Measurements from ENCODE around the gene HIPK1. TPM values are rescaled to one million over a fixed set of nuclear protein-coding genes. Genes with fewer than 3 reads are reported as not detected.

Gene HIPK1
- total RNA-seq, 1 experiment from 2014 or later = 41.5 TPM

DNA sequence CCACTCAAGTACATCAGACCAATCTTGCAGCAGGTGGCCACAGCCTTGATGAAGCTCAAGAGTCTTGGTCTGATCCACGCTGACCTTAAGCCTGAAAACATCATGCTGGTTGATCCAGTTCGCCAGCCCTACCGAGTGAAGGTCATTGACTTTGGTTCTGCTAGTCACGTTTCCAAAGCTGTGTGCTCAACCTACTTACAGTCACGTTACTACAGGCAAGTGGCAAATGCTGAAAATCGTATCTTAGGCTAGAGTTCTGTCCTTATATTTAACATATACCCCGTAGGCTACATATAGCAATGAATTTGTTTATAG is 12.1 kb downstream of the HIPK1 start:
- in situ Hi-C loops (cut with HindIII; ENCODE audit: low pct_unique_long_range_greater_than_20kb, low sequenced_read_pairs) (no loop called here), intact Hi-C loops (cut with micrococcal nuclease; ENCODE audit: unreplicated experiment) (no loop called here)
- DNase-seq (ENCODE audit: low read depth, low spot score) (no peak), ATAC-seq (no peak)
- CTCF ChIA-PET = no interaction called here
- H3K4me3 ChIP-seq (ENCODE audit: low read depth in 2 of 2, low read length in 2 of 2) = no peak overlapping the region
- TF ChIP-seq, protein P1, sequence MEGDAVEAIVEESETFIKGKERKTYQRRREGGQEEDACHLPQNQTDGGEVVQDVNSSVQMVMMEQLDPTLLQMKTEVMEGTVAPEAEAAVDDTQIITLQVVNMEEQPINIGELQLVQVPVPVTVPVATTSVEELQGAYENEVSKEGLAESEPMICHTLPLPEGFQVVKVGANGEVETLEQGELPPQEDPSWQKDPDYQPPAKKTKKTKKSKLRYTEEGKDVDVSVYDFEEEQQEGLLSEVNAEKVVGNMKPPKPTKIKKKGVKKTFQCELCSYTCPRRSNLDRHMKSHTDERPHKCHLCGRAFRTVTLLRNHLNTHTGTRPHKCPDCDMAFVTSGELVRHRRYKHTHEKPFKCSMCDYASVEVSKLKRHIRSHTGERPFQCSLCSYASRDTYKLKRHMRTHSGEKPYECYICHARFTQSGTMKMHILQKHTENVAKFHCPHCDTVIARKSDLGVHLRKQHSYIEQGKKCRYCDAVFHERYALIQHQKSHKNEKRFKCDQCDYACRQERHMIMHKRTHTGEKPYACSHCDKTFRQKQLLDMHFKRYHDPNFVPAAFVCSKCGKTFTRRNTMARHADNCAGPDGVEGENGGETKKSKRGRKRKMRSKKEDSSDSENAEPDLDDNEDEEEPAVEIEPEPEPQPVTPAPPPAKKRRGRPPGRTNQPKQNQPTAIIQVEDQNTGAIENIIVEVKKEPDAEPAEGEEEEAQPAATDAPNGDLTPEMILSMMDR (IDR thresholded peaks at IDR 0.05) = no peak
- TF ChIP-seq POLR2AphosphoS5 (IDR thresholded peaks at IDR 0.05; ENCODE audit: low read depth, low read length) = no peak
- TF ChIP-seq, protein P2, sequence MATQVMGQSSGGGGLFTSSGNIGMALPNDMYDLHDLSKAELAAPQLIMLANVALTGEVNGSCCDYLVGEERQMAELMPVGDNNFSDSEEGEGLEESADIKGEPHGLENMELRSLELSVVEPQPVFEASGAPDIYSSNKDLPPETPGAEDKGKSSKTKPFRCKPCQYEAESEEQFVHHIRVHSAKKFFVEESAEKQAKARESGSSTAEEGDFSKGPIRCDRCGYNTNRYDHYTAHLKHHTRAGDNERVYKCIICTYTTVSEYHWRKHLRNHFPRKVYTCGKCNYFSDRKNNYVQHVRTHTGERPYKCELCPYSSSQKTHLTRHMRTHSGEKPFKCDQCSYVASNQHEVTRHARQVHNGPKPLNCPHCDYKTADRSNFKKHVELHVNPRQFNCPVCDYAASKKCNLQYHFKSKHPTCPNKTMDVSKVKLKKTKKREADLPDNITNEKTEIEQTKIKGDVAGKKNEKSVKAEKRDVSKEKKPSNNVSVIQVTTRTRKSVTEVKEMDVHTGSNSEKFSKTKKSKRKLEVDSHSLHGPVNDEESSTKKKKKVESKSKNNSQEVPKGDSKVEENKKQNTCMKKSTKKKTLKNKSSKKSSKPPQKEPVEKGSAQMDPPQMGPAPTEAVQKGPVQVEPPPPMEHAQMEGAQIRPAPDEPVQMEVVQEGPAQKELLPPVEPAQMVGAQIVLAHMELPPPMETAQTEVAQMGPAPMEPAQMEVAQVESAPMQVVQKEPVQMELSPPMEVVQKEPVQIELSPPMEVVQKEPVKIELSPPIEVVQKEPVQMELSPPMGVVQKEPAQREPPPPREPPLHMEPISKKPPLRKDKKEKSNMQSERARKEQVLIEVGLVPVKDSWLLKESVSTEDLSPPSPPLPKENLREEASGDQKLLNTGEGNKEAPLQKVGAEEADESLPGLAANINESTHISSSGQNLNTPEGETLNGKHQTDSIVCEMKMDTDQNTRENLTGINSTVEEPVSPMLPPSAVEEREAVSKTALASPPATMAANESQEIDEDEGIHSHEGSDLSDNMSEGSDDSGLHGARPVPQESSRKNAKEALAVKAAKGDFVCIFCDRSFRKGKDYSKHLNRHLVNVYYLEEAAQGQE (IDR thresholded peaks at IDR 0.05; ENCODE audit: insufficient read depth in 1 of 2, low read depth in 2 of 2, low read length in 1 of 2) = no peak
- TF ChIP-seq SIN3A (IDR thresholded peaks at IDR 0.05; ENCODE audit: borderline replicate concordance, insufficient read depth, low read depth, low read length) = no peak
- no peak for TF ChIP-seq TCF7L2 (IDR thresholded peaks at IDR 0.05; ENCODE audit: low read depth, low read length)
- no TSS peak for BruUV-seq (replicated peaks)
- H3K9me3 ChIP-seq (ENCODE audit: control insufficient read depth, insufficient read depth, low read depth, low read length) = no peaks in the 10 kb centered on the region
- H3K4me1 ChIP-seq (ENCODE audit: control insufficient read depth, insufficient read depth, low read length) = no peaks in the 10 kb centered on the region
- H3K27ac ChIP-seq (ENCODE audit: low read length) = no peak overlapping the region
- POLR2A ChIA-PET = no interaction called here
- H3K27me3 ChIP-seq (ENCODE audit: control insufficient read depth, insufficient read depth, low read length) = no peaks in the 10 kb centered on the region
- H3K36me3 ChIP-seq (ENCODE audit: control insufficient read depth, insufficient read depth, low read length) = no peaks in the 10 kb centered on the region; the same call in 1 of the 2 replicates

DNA sequence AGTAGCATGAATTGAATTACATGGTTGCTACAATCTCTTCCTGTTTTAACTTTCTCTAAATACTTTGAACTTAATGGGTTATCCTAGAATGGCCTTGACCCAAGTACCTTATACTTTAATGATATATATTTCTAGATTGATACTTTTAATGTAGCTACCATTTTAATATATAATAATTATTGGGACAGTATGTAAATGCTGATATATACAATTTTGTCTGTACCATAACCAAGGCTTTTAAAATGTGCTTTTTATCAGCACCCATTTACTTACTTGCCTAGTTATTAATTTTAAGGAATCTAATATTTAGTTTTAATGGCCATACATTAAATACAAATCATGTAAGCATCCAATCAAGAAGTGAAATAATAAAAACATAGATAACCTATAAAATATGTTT is 13.4 kb downstream of the HIPK1 start:
- Histone ChIP-seq H3K27ac (ENCODE audit: low read length) (no peak overlapping the region), H3K27me3 (ENCODE audit: control insufficient read depth, insufficient read depth, low read length) (no peaks in the 10 kb centered on the region), H3K36me3 (ENCODE audit: control insufficient read depth, insufficient read depth, low read length) (no peaks in the 10 kb centered on the region; the same call in 1 of the 2 replicates), H3K4me1 (ENCODE audit: control insufficient read depth, insufficient read depth, low read length) (no peaks in the 10 kb centered on the region), H3K4me3 (ENCODE audit: low read depth in 2 of 2, low read length in 2 of 2) (no peak overlapping the region), H3K9me3 (ENCODE audit: control insufficient read depth, insufficient read depth, low read depth, low read length) (no peaks in the 10 kb centered on the region)
- in situ Hi-C loops (cut with HindIII; ENCODE audit: low pct_unique_long_range_greater_than_20kb, low sequenced_read_pairs) (no loop called here), intact Hi-C loops (cut with micrococcal nuclease; ENCODE audit: unreplicated experiment) (no loop called here)
- ChIA-PET CTCF (no interaction called here), POLR2A (no interaction called here)
- TF ChIP-seq SIN3A (IDR thresholded peaks at IDR 0.05; ENCODE audit: borderline replicate concordance, insufficient read depth, low read depth, low read length) = no peak
- TF ChIP-seq, protein P1 (IDR thresholded peaks at IDR 0.05) = no peak
- TF ChIP-seq POLR2AphosphoS5 (IDR thresholded peaks at IDR 0.05; ENCODE audit: low read depth, low read length) = no peak
- TF ChIP-seq, protein P2 (IDR thresholded peaks at IDR 0.05; ENCODE audit: insufficient read depth in 1 of 2, low read depth in 2 of 2, low read length in 1 of 2) = no peak
- no peak for TF ChIP-seq TCF7L2 (IDR thresholded peaks at IDR 0.05; ENCODE audit: low read depth, low read length)
- no peak for DNase-seq (ENCODE audit: low read depth, low spot score)
- no TSS peak for BruUV-seq (replicated peaks)
- ATAC-seq = no peak

Measured in Panc1 (cell line).